IMR-90 (cell line): Measurements from ENCODE around the gene NAV2. TPM values are rescaled to one million over a fixed set of nuclear protein-coding genes. Genes with fewer than 3 reads are reported as not detected.

Source experiments
- ATAC-seq: fragments of 200-7000 bp; cut with Tn5 transposase; 2 replicates; pipeline ENCODE4 v1.9.1; 2020; ENCODE audit warnings: low read depth, mild to moderate bottlenecking, moderate library complexity
- BruUV-seq: library from RNA; stranded (reverse); fragments of 400-500 nt; replicated peaks from 2 replicates; lab custom pipeline; 2021; lab: Mats Ljungman, UMichigan
- CTCF ChIA-PET: fragments of 300-600 bp; formaldehyde crosslinking; extraction: SDS; loops from one replicate; lab custom pipeline; 2021; ENCODE audit warnings: antibody characterized with exemption; lab: Yijun Ruan, JAX
- POLR2A ChIA-PET: fragments of 300-600 bp; sonication (Branson Sonifier 250); formaldehyde crosslinking; loops from one replicate; lab custom pipeline; 2022; ENCODE audit warnings: antibody characterized with exemption; ENCODE audit not compliant: unreplicated experiment; lab: Charles Lee
- DNase-seq: peaks from one replicate; pipeline ENCODE4 v3.0.0; 2013
- H2AFZ ChIP-seq: replicated peaks from 2 replicates; pipeline ENCODE3; 2013; ENCODE audit warnings: low read length, mild to moderate bottlenecking; ENCODE audit not compliant: poor library complexity
- H2AK5ac ChIP-seq: 2 replicates; pipeline ENCODE4 v1.6.1; 2013; ENCODE audit warnings: low read depth, low read length, inconsistent platforms
- H2AK9ac ChIP-seq: replicated peaks from 2 replicates; pipeline ENCODE3; 2013; ENCODE audit warnings: mild to moderate bottlenecking, low read depth, low read length, moderate library complexity; ENCODE audit not compliant: poor library complexity
- H2BK120ac ChIP-seq: 2 replicates; pipeline ENCODE4 v1.6.1; 2013; ENCODE audit warnings: low read depth, low read length, inconsistent platforms
- H2BK15ac ChIP-seq: 3 replicates; pipeline ENCODE4 v1.6.1; 2013; ENCODE audit warnings: low read depth, low read length, inconsistent platforms
- H2BK20ac ChIP-seq: 2 replicates; pipeline ENCODE4 v1.6.1; 2013; ENCODE audit warnings: low read depth, mild to moderate bottlenecking, inconsistent platforms, low read length, moderate library complexity
- H2BK5ac ChIP-seq: 2 replicates; pipeline ENCODE4 v1.6.1; 2013; ENCODE audit warnings: mild to moderate bottlenecking, low read depth, low read length, inconsistent platforms; ENCODE audit not compliant: poor library complexity, severe bottlenecking
- H3K14ac ChIP-seq: replicated peaks from 2 replicates; pipeline ENCODE4 v1.6.1; 2013; ENCODE audit warnings: low read depth, low read length, inconsistent platforms
- H3K18ac ChIP-seq: 2 replicates; pipeline ENCODE4 v1.6.1; 2013; ENCODE audit warnings: low read depth, low read length, control low read depth
- H3K23ac ChIP-seq: 2 replicates; pipeline ENCODE4 v1.6.1; 2013; ENCODE audit warnings: low read depth, low read length, inconsistent platforms
- H3K27ac ChIP-seq: 2 replicates; pipeline ENCODE4 v1.5.1; 2013; ENCODE audit warnings: mild to moderate bottlenecking, control low read depth, low read length; ENCODE audit not compliant: insufficient read depth
- H3K27me3 ChIP-seq: 2 replicates; pipeline ENCODE4 v1.6.1; 2013; ENCODE audit warnings: low read length; ENCODE audit not compliant: control insufficient read depth, insufficient read depth
- H3K36me3 ChIP-seq: 2 replicates; pipeline ENCODE4 v1.6.1; 2013; ENCODE audit warnings: low read length, mixed read lengths; ENCODE audit not compliant: control insufficient read depth, insufficient read depth
- H3K4ac ChIP-seq: 2 replicates; pipeline ENCODE4 v1.6.1; 2013; ENCODE audit warnings: low read depth, low read length, inconsistent platforms
- H3K4me1 ChIP-seq: 2 replicates; pipeline ENCODE4 v1.6.1; 2013; ENCODE audit warnings: low read length, mixed read lengths; ENCODE audit not compliant: control insufficient read depth, insufficient read depth
- H3K4me2 ChIP-seq: 2 replicates; pipeline ENCODE4 v1.6.1; 2013; ENCODE audit warnings: low read depth, mild to moderate bottlenecking, control low read depth, low read length, moderate library complexity
- H3K4me3 ChIP-seq: 2 replicates; pipeline ENCODE4 v1.5.1; 2013; ENCODE audit warnings: low read depth, mild to moderate bottlenecking, control low read depth, low read length, moderate library complexity; ENCODE audit not compliant: insufficient read depth
- H3K56ac ChIP-seq: 2 replicates; pipeline ENCODE4 v1.6.1; 2013; ENCODE audit warnings: low read length, inconsistent platforms; ENCODE audit not compliant: insufficient read depth; ENCODE audit errors: extremely low read depth
- H3K79me1 ChIP-seq, 2 experiments: 2 replicates each; pipeline ENCODE4 v1.6.1; 2013; ENCODE audit warnings: low read length in 2 of 2, inconsistent platforms in 1 of 2, low read depth in 1 of 2
- H3K9ac ChIP-seq: 2 replicates; pipeline ENCODE4 v1.6.1; 2013; ENCODE audit warnings: low read depth, low read length, control low read depth
- H3K9me1 ChIP-seq: 2 replicates; pipeline ENCODE4 v1.6.1; 2013; ENCODE audit warnings: low read length, inconsistent platforms; ENCODE audit not compliant: insufficient read depth
- H3K9me3 ChIP-seq: 2 replicates; pipeline ENCODE4 v1.6.1; 2013; ENCODE audit warnings: low read length; ENCODE audit not compliant: control insufficient read depth, insufficient read depth
- H4K20me1 ChIP-seq: 2 replicates; pipeline ENCODE4 v1.6.1; 2013; ENCODE audit warnings: low read length, inconsistent platforms; ENCODE audit not compliant: insufficient read depth
- H4K5ac ChIP-seq: 2 replicates; pipeline ENCODE4 v1.6.1; 2013; ENCODE audit warnings: mild to moderate bottlenecking, low read depth, low read length, control low read depth
- H4K8ac ChIP-seq, 2 experiments: 2 replicates each; pipeline ENCODE4 v1.6.1; 2013; ENCODE audit warnings: low read depth in 2 of 2, low read length in 2 of 2, control low read depth in 1 of 2, inconsistent platforms in 1 of 2
- H4K91ac ChIP-seq: 2 replicates; pipeline ENCODE4 v1.6.1; 2013; ENCODE audit warnings: low read depth, low read length, inconsistent platforms; ENCODE audit not compliant: insufficient read depth
- MXI1 ChIP-seq: IDR thresholded peaks from 2 replicates; pipeline ENCODE4 v1.6.1; 2012; ENCODE audit warnings: low read depth, mild to moderate bottlenecking, low read length, moderate library complexity, borderline replicate concordance
- NFE2L2 ChIP-seq: fragments of 150-350 bp; IDR thresholded peaks from 2 replicates; pipeline ENCODE4 v1.6.1; 2016; ENCODE audit warnings: low read depth, mild to moderate bottlenecking, low read length
- POLR2A ChIP-seq: IDR thresholded peaks from 2 replicates; pipeline ENCODE4 v1.6.1; 2012; ENCODE audit warnings: mild to moderate bottlenecking, low read depth, low read length
- WGBS, 2 experiments: methylation state at CpG; one replicate each; pipeline versions ENCODE4 v1.1.5 to v1.1.7; 2013; ENCODE audit warnings: missing lambda C conversion rate in 2 of 2; ENCODE audit not compliant: insufficient read length in 1 of 2; ENCODE audit errors: extremely low coverage in 2 of 2; 5-methylcytosine and 5-hydroxymethylcytosine counted together
- dilution Hi-C: fragments of 300-500 bp; cut with HindIII; formaldehyde crosslinking; loops from one replicate; pipeline ENCODE4 v1.14.3; 2018; ENCODE audit warnings: low sequenced_read_pairs; ENCODE audit not compliant: unreplicated experiment
- in situ Hi-C: fragments of 300-500 bp; cut with MboI; formaldehyde crosslinking; loops from 3 replicates; pipeline ENCODE4 v1.14.3; 2019; ENCODE audit warnings: low sequenced_read_pairs, inconsistent platforms, mixed read lengths
- intact Hi-C: fragments of 100-400 bp; cut with micrococcal nuclease; formaldehyde crosslinking; loops from 2 replicates; pipeline ENCODE4 v1.10.0; 2022
- polyA plus RNA-seq, 3 experiments: library from polyadenylated mRNA; depleted of rRNA; stranded (reverse); fragments of >200 nt; gene quantifications; 2 replicates each; pipeline ENCODE4 v1.2.3, GENCODE V29; 2012; ENCODE audit warnings: low replicate concordance in 1 of 3
- total RNA-seq: library from RNA; depleted of rRNA; stranded (reverse); fragments of >200 nt; gene quantifications from 2 replicates; pipeline ENCODE4 v1.2.3, GENCODE V29; 2012
- TF ChIP-seq, protein P1 (sequence below): fragments of 150-350 bp; IDR thresholded peaks from 2 replicates; pipeline ENCODE4 v1.6.1; 2017; ENCODE audit warnings: mild to moderate bottlenecking, antibody characterized with exemption, low read length, low read depth

NAV2 gene
- total and polyA plus RNA-seq, 2 of the 4 experiments (the other 2 are of a cell fraction) = 4.5 to 12.6 TPM

DNA sequence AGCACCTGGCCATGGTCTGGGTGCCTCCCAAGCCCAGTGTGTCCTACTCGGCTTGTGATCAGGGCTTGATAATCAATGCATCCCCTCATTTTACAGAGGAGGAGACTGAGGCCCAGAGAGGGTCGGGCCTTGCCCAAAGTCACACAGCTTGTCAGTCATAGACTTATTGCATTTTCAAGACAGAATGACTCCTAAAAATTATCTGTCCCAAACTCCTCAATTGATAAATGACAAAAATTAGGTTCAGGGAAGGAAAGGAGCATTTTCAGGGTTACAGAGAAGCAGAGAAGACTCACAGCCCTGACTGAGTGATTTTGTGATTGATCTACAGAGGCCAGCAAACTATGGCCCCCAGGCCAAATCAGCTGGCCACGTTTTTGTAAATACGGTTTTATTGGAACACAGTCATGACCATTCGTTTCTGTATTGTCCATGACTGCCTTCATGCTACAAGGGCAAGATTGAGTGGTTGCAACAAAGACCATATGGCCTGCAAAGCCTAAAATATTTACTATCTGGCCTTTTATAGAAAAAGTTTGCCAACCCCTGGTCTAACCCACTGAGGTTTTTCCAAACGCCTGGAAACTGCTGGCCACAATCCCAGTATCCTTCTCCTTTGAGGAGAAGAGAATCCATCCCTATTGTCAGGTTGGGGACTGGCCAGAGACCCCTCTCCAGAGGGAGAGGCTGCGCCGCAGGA, 35.1 kb upstream of the NAV2 start:
- Histone ChIP-seq H3K4ac (peak overlapping the region; percentile 79), H3K27me3 (no peaks in the 10 kb centered on the region), H2AK9ac (peak overlapping the region; percentile 75), H2AK5ac (peak overlapping the region; percentile 77), H2BK120ac (peak overlapping the region; percentile 78), H3K4me1 (peaks cover 22% of the 10 kb centered on the region), H3K9me1 (peaks cover 15% of the 10 kb centered on the region), H4K8ac (peak overlapping the region in 1 of 2 experiments; percentile 36; a peak in 1 of 4 replicates), H3K23ac (no peak overlapping the region), H3K9me3 (no peaks in the 10 kb centered on the region), H4K5ac (peak overlapping the region; percentile 21; the same call in 1 of the 2 replicates), H2BK5ac (no peak overlapping the region), H3K9ac (no peak overlapping the region; the same call in 1 of the 2 replicates), H3K36me3 (no peaks in the 10 kb centered on the region), H3K14ac (peak overlapping the region; percentile 27; the same call in 1 of the 2 replicates), H3K18ac (peak overlapping the region; percentile 40; the same call in 1 of the 2 replicates), H3K56ac (no peak overlapping the region), H3K4me3 (no peak overlapping the region), H3K79me1 (no peaks in the 10 kb centered on the region; a peak in 1 of 4 replicates), H2AFZ (peak overlapping the region; percentile 29), H4K91ac (peak overlapping the region; percentile 43), H2BK15ac (peak overlapping the region; percentile 94; the same call in 1 of the 3 replicates), H3K4me2 (no peak overlapping the region; the same call in 1 of the 2 replicates), H3K27ac (peak overlapping the region; percentile 75; the same call in 1 of the 2 replicates), H4K20me1 (no peaks in the 10 kb centered on the region), H2BK20ac (peak overlapping the region; percentile 31; the same call in 1 of the 2 replicates)
- ChIA-PET POLR2A (interaction anchor here (0.6 kb wide), 1 partner anchor 241 kb away, joined by 3 read pairs; no protein-coding TSS in a partner anchor), CTCF (no interaction called here)
- dilution Hi-C loops (no loop called here), intact Hi-C loops (no loop called here), in situ Hi-C loops (no loop called here)
- no TSS peak for BruUV-seq
- no peak for ATAC-seq
- TF ChIP-seq, protein P1, sequence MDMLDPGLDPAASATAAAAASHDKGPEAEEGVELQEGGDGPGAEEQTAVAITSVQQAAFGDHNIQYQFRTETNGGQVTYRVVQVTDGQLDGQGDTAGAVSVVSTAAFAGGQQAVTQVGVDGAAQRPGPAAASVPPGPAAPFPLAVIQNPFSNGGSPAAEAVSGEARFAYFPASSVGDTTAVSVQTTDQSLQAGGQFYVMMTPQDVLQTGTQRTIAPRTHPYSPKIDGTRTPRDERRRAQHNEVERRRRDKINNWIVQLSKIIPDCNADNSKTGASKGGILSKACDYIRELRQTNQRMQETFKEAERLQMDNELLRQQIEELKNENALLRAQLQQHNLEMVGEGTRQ = no peak
- TF ChIP-seq MXI1 (no peak), POLR2A (no peak), NFE2L2 (no peak)
- DNase-seq = no peak
- 28% methylated on average over 2 of the region's 8 CpGs; no CpG with 5 or more reads in 1 of the 2 experiments for WGBS, 2 experiments
